ENCODE data around the gene ZRANB1. TPM values are rescaled to one million over a fixed set of nuclear protein-coding genes. Genes with fewer than 3 reads are reported as not detected.

The ZRANB1 gene
- total RNA-seq, 1 donor from 2014 or later = 24.7 TPM

DNA sequence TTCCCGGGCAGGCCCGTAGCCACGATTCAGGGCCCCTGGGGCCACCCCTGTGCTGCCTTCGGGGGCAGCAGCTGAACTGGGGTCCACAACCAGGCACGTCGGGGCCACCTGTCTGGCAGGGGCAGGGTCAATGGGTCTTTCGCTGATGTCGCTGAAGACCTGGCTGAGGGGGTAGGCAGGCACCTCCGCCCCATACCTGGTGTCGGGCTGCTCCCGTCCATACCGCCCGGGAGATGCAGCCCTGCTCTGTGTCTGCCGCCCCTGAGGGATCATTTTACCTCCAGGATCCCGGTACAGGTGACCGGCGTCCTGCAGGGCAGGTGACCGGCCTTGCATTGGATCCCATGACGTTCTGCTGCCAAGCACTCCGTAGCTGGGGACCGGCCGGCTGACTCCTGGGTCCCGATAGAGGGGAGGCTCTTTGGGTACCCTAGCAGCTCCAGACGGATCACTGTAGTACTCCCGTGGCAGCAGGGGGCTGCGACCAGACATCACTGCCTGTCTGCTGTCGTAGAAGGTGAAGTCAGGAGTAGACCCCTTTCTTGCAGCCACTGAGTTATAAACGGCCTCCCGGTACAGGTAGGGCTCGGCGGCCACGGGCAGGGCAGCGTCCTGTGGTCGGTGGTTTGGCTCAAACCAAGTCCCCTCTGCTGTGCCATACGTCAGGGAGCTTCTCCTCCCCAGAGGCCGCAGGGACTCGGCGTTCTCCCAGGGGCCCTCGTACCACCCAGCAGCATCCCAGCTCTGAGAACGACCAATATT lies 85.2 kb downstream of the ZRANB1 start:
- no peaks in the 10 kb centered on the region for H3K27me3 ChIP-seq
- peaks cover 28 to 66% of the 10 kb centered on the region in 2 donors for H3K4me1 ChIP-seq
- no peaks in the 10 kb centered on the region for H3K9me3 ChIP-seq
- H3K4me3 ChIP-seq = no peak overlapping the region
- no peak for DNase-seq (ENCODE audit: low spot score in 2 of 2)
- intact Hi-C loops (cut with DNase I) = no loop called here
- TF ChIP-seq, protein P1, sequence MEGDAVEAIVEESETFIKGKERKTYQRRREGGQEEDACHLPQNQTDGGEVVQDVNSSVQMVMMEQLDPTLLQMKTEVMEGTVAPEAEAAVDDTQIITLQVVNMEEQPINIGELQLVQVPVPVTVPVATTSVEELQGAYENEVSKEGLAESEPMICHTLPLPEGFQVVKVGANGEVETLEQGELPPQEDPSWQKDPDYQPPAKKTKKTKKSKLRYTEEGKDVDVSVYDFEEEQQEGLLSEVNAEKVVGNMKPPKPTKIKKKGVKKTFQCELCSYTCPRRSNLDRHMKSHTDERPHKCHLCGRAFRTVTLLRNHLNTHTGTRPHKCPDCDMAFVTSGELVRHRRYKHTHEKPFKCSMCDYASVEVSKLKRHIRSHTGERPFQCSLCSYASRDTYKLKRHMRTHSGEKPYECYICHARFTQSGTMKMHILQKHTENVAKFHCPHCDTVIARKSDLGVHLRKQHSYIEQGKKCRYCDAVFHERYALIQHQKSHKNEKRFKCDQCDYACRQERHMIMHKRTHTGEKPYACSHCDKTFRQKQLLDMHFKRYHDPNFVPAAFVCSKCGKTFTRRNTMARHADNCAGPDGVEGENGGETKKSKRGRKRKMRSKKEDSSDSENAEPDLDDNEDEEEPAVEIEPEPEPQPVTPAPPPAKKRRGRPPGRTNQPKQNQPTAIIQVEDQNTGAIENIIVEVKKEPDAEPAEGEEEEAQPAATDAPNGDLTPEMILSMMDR (IDR thresholded peaks at IDR 0.05) = no peak
- peak overlapping the region; percentile 67 to 68 for H3K27ac ChIP-seq
- H3K36me3 ChIP-seq = peaks cover 4 to 15% of the 10 kb centered on the region in 2 donors

DNA sequence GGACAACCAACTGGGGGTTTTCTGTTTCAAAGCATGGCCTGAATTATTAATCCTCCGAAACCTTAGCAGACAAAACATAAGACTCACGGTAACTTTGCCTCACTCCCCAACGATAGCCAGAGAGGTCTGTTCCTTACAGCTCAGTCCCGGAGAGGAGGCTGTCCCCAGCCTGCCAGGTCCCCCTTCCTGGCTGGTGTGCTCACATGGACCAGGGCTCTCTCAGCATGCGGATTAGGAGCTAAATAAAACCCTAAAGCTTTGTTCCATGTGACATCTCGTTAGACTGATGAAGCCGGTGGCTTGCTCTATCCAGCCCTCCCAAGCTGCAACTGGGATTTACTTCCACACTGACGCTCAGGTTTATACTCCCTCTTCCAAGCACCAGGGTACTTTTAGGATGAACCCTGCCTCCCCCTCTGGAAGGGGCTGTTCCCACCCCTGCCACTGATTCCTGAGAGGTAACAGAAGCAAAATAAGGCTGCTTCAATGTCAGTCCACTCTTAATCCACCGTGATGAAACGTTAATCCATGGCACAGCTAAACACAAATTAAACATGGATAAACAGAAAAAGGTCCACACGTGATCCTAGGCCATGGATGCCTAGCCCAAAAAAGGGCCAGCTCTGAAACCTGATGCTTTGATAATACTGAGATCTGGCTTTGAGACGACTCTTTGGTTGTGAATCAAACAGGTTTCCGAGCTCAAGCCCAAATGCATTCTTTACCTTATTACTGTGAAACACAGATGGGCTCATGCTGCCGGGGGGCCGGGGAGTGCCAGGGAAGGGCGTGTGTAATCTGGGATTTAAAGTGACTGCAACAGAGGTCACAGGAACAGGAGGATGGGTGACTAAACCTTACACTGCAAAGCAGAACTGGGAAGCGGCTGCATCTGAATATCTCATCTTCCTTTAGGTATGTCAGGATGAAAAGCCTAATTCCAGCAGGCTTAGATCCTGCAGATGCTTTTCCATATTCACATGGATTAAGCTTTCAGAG lies 86.2 kb downstream of the ZRANB1 start:
- intact Hi-C loops (cut with DNase I) = no loop called here
- H3K4me1 ChIP-seq = peaks cover 21 to 55% of the 10 kb centered on the region in 2 donors
- no peaks in the 10 kb centered on the region for H3K9me3 ChIP-seq
- H3K27ac ChIP-seq = peak overlapping the region; percentile 67 to 68
- H3K27me3 ChIP-seq = no peaks in the 10 kb centered on the region
- TF ChIP-seq, protein P1 (IDR thresholded peaks at IDR 0.05) = no peak
- peaks cover 4 to 19% of the 10 kb centered on the region in 2 donors for H3K36me3 ChIP-seq
- DNase-seq (ENCODE audit: low spot score in 2 of 2) = no peak
- H3K4me3 ChIP-seq = peak overlapping the region in 1 of 2 donors; percentile 19

DNA sequence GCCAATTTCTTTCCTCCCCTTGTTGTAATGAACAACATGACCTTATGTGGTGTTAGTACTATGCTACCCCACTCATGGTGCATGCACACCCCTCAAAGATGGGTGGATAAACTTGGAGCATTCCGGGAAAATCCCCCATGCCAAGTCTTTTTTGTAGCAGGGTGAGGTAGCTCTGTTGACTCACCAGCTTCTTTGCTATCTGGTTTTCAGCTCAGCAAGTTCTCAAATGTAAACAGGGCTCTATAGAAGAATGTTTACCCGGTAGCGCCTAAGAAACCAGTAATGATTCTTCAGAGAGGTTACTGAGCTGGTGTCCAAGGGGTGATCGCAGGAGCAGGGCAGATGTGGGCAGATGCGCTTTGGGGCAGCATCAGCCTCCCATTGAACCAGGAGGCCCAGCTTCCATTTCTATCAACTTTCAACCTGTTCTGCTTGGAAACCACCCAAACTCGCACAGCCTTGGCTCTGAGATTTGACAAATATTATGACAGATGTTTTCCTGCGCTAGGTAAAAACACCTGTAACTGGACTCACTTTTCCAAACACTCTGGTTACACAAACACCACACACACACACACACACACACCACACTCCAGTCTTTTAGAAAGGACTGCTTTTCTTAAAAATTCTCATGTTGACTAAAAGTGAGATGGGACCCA lies 87.8 kb downstream of the ZRANB1 start:
- Histone ChIP-seq H3K36me3 (peaks cover 4 to 19% of the 10 kb centered on the region in 2 donors), H3K9me3 (no peaks in the 10 kb centered on the region), H3K4me3 (no peak overlapping the region), H3K27me3 (no peaks in the 10 kb centered on the region), H3K27ac (peak overlapping the region; percentile 63 to 69), H3K4me1 (peaks cover 9 to 49% of the 10 kb centered on the region in 2 donors)
- TF ChIP-seq, protein P1 (IDR thresholded peaks at IDR 0.05) = no peak
- DNase-seq (ENCODE audit: low spot score in 2 of 2) = no peak
- intact Hi-C loops (cut with DNase I) = loop anchor here (2.0 kb wide), 1 partner anchor 37 kb away; no protein-coding TSS in a partner anchor

DNA sequence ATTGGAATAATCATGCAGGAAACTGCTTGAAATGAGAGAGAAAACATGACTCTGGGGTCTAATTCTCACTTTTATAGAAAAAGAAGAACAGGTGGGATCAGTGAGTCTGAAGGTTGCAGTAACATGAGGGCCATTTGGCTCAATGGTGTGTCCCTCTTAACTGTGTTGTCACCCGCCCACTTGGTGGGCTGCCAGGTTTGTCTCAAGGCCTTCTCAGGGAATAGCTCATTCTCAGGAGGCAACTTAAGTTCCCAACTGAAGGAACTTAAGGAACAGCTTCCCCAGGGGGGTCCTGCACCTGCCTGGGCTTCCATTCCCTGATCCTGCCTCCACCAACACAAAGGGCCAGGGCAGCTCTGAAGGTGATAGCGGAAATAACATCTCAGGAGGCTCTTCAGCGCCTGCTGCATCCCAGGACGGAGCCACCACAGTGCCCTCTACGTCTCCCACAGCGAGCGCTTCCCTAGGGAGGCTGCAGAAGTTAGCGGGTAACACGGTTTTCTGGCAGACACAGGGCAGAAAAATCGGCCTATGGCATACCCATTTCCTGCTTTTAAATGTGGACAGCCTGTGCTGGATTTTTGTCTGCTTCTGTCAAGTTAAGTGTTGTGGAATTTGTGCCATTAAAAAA lies 88.8 kb downstream of the ZRANB1 start:
- TF ChIP-seq, protein P1 (IDR thresholded peaks at IDR 0.05) = peak in 1 of 3 experiments; percentile 9
- no peaks in the 10 kb centered on the region for H3K27me3 ChIP-seq
- peak overlapping the region; percentile 69 to 75 for H3K27ac ChIP-seq
- H3K36me3 ChIP-seq = peaks cover 4 to 19% of the 10 kb centered on the region in 2 donors
- no peak for DNase-seq (ENCODE audit: low spot score in 2 of 2)
- peaks cover 9 to 50% of the 10 kb centered on the region in 2 donors for H3K4me1 ChIP-seq
- H3K4me3 ChIP-seq = no peak overlapping the region
- intact Hi-C loops (cut with DNase I) = loop anchor here (1.0 to 2.0 kb wide), 2 partner anchors 15 to 38 kb away; no protein-coding TSS in a partner anchor
- no peaks in the 10 kb centered on the region for H3K9me3 ChIP-seq

Data from ascending aorta (tissue), 2 donors.